Upper lobe of left lung (tissue), 6 donors: ENCODE data around the gene PAFAH1B1. TPM values are rescaled to one million over a fixed set of nuclear protein-coding genes. Genes with fewer than 3 reads are reported as not detected.

Experiments used
- ATAC-seq, 2 donors: fragments of 200-7000 bp; cut with Tn5 transposase; one replicate each; pipeline ENCODE4 v1.9.1; 2022; ENCODE audit warnings: mild to moderate bottlenecking in 2 of 2, moderate library complexity in 2 of 2; ENCODE audit not compliant: low FRiP score in 2 of 2
- DNase-seq, 2 donors: peaks; one replicate each; pipeline ENCODE4 v3.0.0-alpha.2; 2019 to 2020
- H3K27ac ChIP-seq, 4 donors: fragments of 200-600 bp; sonication (generic); one replicate each; pipeline ENCODE4 v1.5.1; 2016 to 2019
- H3K27me3 ChIP-seq, 4 donors: fragments of 200-600 bp; sonication (generic); one replicate each; pipeline ENCODE4 v1.5.1; 2017 to 2019
- H3K36me3 ChIP-seq, 4 donors: fragments of 200-600 bp; sonication (generic); one replicate each; pipeline ENCODE4 v1.5.1; 2016 to 2019
- H3K4me1 ChIP-seq, 4 donors: fragments of 200-600 bp; sonication (generic); one replicate each; pipeline ENCODE4 v1.5.1; 2018 to 2019
- H3K4me3 ChIP-seq, 4 donors: fragments of 200-600 bp; sonication (generic); one replicate each; pipeline ENCODE4 v1.5.1; 2017 to 2019; ENCODE audit warnings: mild to moderate bottlenecking in 2 of 4, moderate library complexity in 1 of 4
- H3K9me3 ChIP-seq, 4 donors: fragments of 200-600 bp; sonication (generic); one replicate each; pipeline ENCODE4 v1.5.1; 2018 to 2019
- CTCF ChIP-seq, 6 experiments: fragments of 450-650 bp in 4 of 6; fragments of 200-600 bp in 2 of 6; sonication (generic) in 2 of 6; IDR thresholded peaks; one replicate each; pipeline ENCODE4 v1.5.1; 2016 to 2019; ENCODE audit warnings: antibody characterized with exemption in 6 of 6
- EP300 ChIP-seq, 4 donors: sonication (generic); formaldehyde crosslinking; IDR thresholded peaks; one replicate each; pipeline ENCODE4 v1.5.1; 2017; ENCODE audit warnings: antibody characterized with exemption in 4 of 4, control low read depth in 2 of 4
- POLR2A ChIP-seq, 4 donors: fragments of 450-650 bp; IDR thresholded peaks; one replicate each; pipeline ENCODE4 v1.5.1; 2016 to 2017; ENCODE audit warnings: antibody characterized with exemption in 4 of 4, mild to moderate bottlenecking in 2 of 4
- POLR2AphosphoS5 ChIP-seq, 2 donors: sonication (generic); formaldehyde crosslinking; IDR thresholded peaks; one replicate each; pipeline ENCODE4 v1.5.1; 2017; ENCODE audit warnings: antibody characterized with exemption in 2 of 2
- WGBS, 2 donors: methylation state at CpG; one replicate each; pipeline ENCODE4 v1.1.5; 2017 to 2018; 5-methylcytosine and 5-hydroxymethylcytosine counted together
- total RNA-seq, 6 donors: library from RNA; depleted of rRNA in 4 of 6; stranded (reverse); fragments of >200 nt in 4 of 6; gene quantifications; one replicate each; pipeline versions ENCODE4 v1.1.0 to v1.2.1, GENCODE V29; 2016 to 2021
- donor health status: DM: no; HTN: no; CAD: no; lungs with moderate emphysema.
- donor health status: DM: no; HTN: yes; CAD: no; lungs with severe emphysema.

The PAFAH1B1 gene
- total RNA-seq, 6 donors from 2014 or later = 81.7 to 258 (median 114) TPM

GRCh38 chr17:2610195-2611175 is 17.0 kb downstream of the PAFAH1B1 start:
- Histone ChIP-seq H3K4me1 (peaks cover 24 to 64% (median 33%) of the 10 kb centered on the region in 4 donors), H3K27ac (no peak overlapping the region), H3K36me3 (peaks cover 0 to 6% (median 0%) of the 10 kb centered on the region in 4 donors), H3K4me3 (no peak overlapping the region), H3K27me3 (no peaks in the 10 kb centered on the region), H3K9me3 (no peaks in the 10 kb centered on the region)
- DNase-seq (no peak), ATAC-seq (no peak)
- no peak for TF ChIP-seq EP300 (IDR thresholded peaks at IDR 0.05)
- TF ChIP-seq POLR2AphosphoS5 (IDR thresholded peaks at IDR 0.05) = no peak
- no peak for TF ChIP-seq POLR2A (IDR thresholded peaks at IDR 0.05)
- WGBS, 2 donors = 68 to 77% methylated on average over 3 of the region's 3 CpGs

GRCh38 chr17:2611627-2612026 is 18.2 kb downstream of the PAFAH1B1 start:
- Histone ChIP-seq H3K27me3 (no peaks in the 10 kb centered on the region), H3K9me3 (no peaks in the 10 kb centered on the region), H3K36me3 (peaks cover 0 to 7% (median 0%) of the 10 kb centered on the region in 4 donors), H3K4me1 (peaks cover 23 to 56% (median 32%) of the 10 kb centered on the region in 4 donors), H3K4me3 (no peak overlapping the region), H3K27ac (no peak overlapping the region)
- DNase-seq (no peak), ATAC-seq (no peak)
- no peak for TF ChIP-seq POLR2AphosphoS5 (IDR thresholded peaks at IDR 0.05)
- TF ChIP-seq EP300 (IDR thresholded peaks at IDR 0.05) = no peak
- no peak for TF ChIP-seq CTCF (IDR thresholded peaks at IDR 0.05)
- no peak for TF ChIP-seq POLR2A (IDR thresholded peaks at IDR 0.05)
- WGBS, 2 donors = 81 to 83% methylated on average over 7 of the region's 7 CpGs

GRCh38 chr17:2612630-2613029 is 19.2 kb downstream of the PAFAH1B1 start:
- no peak overlapping the region for H3K4me3 ChIP-seq
- WGBS, 2 donors = 93 to 100% methylated on average over 7 of the region's 7 CpGs
- peaks cover 0 to 7% (median 0%) of the 10 kb centered on the region in 4 donors for H3K36me3 ChIP-seq
- no peaks in the 10 kb centered on the region for H3K9me3 ChIP-seq
- no peaks in the 10 kb centered on the region for H3K27me3 ChIP-seq
- no peak overlapping the region for H3K27ac ChIP-seq
- TF ChIP-seq POLR2A (IDR thresholded peaks at IDR 0.05) (no peak), EP300 (IDR thresholded peaks at IDR 0.05) (no peak), CTCF (IDR thresholded peaks at IDR 0.05) (no peak), POLR2AphosphoS5 (IDR thresholded peaks at IDR 0.05) (no peak)
- H3K4me1 ChIP-seq = peaks cover 23 to 64% (median 33%) of the 10 kb centered on the region in 4 donors
- ATAC-seq = no peak
- no peak for DNase-seq

- TF ChIP-seq POLR2AphosphoS5 (IDR thresholded peaks at IDR 0.05) (no peak), EP300 (IDR thresholded peaks at IDR 0.05) (no peak), POLR2A (IDR thresholded peaks at IDR 0.05) (no peak), CTCF (IDR thresholded peaks at IDR 0.05) (no peak)
- Histone ChIP-seq H3K9me3 (no peaks in the 10 kb centered on the region), H3K27me3 (no peaks in the 10 kb centered on the region), H3K27ac (no peak overlapping the region), H3K36me3 (peaks cover 0 to 7% (median 0%) of the 10 kb centered on the region in 4 donors), H3K4me3 (no peak overlapping the region), H3K4me1 (peaks cover 20 to 66% (median 30%) of the 10 kb centered on the region in 4 donors)
- peak in 1 of 2 donors; percentile 40 for ATAC-seq
- DNase-seq = peak in 1 of 2 donors; percentile 66
- 89 to 95% methylated on average over 13 to 17 of the region's 17 CpGs for WGBS, 2 donors
Measured at GRCh38 chr17:2613089-2613808, 19.8 kb downstream of the PAFAH1B1 start.

- 88 to 92% methylated on average over 4 of the region's 4 CpGs for WGBS, 2 donors
- peaks cover 0 to 7% (median 0%) of the 10 kb centered on the region in 4 donors for H3K36me3 ChIP-seq
- no peaks in the 10 kb centered on the region for H3K27me3 ChIP-seq
- no peak overlapping the region for H3K27ac ChIP-seq
- H3K9me3 ChIP-seq = no peaks in the 10 kb centered on the region
- no peak for ATAC-seq
- DNase-seq = no peak
- peaks cover 5 to 59% (median 19%) of the 10 kb centered on the region in 4 donors for H3K4me1 ChIP-seq
- no peak for TF ChIP-seq POLR2AphosphoS5 (IDR thresholded peaks at IDR 0.05)
- TF ChIP-seq EP300 (IDR thresholded peaks at IDR 0.05) = no peak
- TF ChIP-seq CTCF (IDR thresholded peaks at IDR 0.05) = no peak
- TF ChIP-seq POLR2A (IDR thresholded peaks at IDR 0.05) = no peak
- no peak overlapping the region for H3K4me3 ChIP-seq
Measured at GRCh38 chr17:2615882-2616281, 22.4 kb downstream of the PAFAH1B1 start.
